ENCODE data around the gene SLC2A10. TPM values are rescaled to one million over a fixed set of nuclear protein-coding genes. Genes with fewer than 3 reads are reported as not detected.

The SLC2A10 gene
- total RNA-seq, 3 donors from 2014 or later (not counting 1 experiment from before 2014, with no cell fraction given), result 0.26 to 2.2 (median 0.79) TPM

DNA sequence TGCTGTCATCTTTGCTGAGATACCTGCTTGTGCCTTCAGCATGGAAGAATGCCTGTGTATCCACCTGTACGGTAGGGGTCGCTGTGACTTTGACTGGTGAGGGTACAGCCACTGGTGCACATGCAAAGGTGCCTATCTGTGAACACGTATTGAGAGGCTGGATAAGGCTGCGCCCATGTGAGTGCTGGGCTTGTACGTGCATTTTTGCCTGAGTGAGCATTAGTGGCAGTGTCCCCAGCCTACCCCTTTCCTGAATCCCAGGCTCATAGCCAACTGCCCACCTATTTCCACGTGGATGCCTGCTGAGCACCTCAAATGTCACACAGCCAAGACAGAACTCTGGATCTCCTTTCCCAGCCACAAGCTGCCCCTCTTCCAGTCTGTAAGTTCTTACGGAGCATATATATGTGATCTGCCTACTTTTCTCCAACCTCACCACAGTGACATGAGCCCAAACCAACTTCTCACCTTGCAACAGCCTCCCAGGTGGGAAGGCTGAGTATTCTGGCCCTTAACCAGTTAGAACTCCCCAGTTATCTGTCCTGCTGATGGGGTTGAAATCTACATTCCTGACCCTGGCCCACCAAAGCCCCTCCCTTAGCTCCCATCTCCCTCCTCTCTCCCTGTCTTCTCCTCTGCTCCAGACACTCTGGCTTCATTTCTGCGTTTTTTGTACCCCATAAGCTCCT lies 1.1 kb upstream of the SLC2A10 start:
- Histone ChIP-seq H3K36me3 (ENCODE audit: control insufficient read depth, insufficient read depth, low read length) (no peaks in the 10 kb centered on the region), H3K9me3 (ENCODE audit: control insufficient read depth, insufficient read depth, low read length) (no peaks in the 10 kb centered on the region), H3K4me1 (ENCODE audit: control insufficient read depth, insufficient read depth, low read length) (peaks cover 8% of the 10 kb centered on the region), H3K27ac (ENCODE audit: low read length) (no peak overlapping the region), H3K27me3 (ENCODE audit: control insufficient read depth, insufficient read depth, low read length) (no peaks in the 10 kb centered on the region), H3K4me3 (ENCODE audit: low read length) (no peak overlapping the region)
- DNase-seq (peak in 1 of 2 donors; percentile 26), ATAC-seq (no peak)
- WGBS (ENCODE audit: insufficient coverage), result 80% methylated on average over 8 of the region's 8 CpGs
- TF ChIP-seq, protein P1, sequence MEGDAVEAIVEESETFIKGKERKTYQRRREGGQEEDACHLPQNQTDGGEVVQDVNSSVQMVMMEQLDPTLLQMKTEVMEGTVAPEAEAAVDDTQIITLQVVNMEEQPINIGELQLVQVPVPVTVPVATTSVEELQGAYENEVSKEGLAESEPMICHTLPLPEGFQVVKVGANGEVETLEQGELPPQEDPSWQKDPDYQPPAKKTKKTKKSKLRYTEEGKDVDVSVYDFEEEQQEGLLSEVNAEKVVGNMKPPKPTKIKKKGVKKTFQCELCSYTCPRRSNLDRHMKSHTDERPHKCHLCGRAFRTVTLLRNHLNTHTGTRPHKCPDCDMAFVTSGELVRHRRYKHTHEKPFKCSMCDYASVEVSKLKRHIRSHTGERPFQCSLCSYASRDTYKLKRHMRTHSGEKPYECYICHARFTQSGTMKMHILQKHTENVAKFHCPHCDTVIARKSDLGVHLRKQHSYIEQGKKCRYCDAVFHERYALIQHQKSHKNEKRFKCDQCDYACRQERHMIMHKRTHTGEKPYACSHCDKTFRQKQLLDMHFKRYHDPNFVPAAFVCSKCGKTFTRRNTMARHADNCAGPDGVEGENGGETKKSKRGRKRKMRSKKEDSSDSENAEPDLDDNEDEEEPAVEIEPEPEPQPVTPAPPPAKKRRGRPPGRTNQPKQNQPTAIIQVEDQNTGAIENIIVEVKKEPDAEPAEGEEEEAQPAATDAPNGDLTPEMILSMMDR (IDR thresholded peaks at IDR 0.05), result no peak
- peaks cover 14 to 17% of the 10 kb centered on the region in 2 donors for H3K4me1 Mint-ChIP-seq
- H3K27ac Mint-ChIP-seq, result no peak overlapping the region
- peaks cover 22 to 30% of the 10 kb centered on the region in 2 donors for H3K27me3 Mint-ChIP-seq (ENCODE audit: low read depth in 2 of 2)
- no peaks in the 10 kb centered on the region for H3K9me3 Mint-ChIP-seq
- peak overlapping the region; percentile 91 for H3K4me3 Mint-ChIP-seq
- intact Hi-C loops (cut with micrococcal nuclease), result no loop called here
- no peaks in the 10 kb centered on the region for H3K36me3 Mint-ChIP-seq

DNA sequence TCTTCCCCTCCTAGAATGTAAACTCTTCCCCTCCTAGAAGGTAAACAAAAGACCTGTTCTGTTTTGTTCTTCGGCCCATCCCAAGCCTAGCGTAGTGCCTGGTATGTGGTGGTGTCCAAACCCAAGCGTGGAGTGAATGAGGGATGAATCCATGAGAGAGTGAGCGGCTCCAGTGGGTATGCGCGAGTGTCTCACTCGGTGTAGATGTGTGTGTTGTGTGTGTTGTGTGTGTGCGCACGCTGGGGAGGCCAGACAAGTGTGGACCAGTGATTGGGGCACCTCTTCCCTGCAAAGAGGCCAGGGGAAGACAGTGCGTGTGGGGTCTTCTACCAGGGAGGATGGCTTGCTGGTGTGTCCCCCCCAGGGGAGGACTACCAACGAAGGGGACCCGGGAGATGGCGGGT lies 392 bp upstream of the SLC2A10 start:
- H3K4me3 ChIP-seq (ENCODE audit: low read length), result no peak overlapping the region
- no peaks in the 10 kb centered on the region for H3K9me3 ChIP-seq (ENCODE audit: control insufficient read depth, insufficient read depth, low read length)
- peak overlapping the region; percentile 25 to 82 for H3K27ac Mint-ChIP-seq
- TF ChIP-seq, protein P1 (IDR thresholded peaks at IDR 0.05), result no peak
- 74% methylated on average over 13 of the region's 13 CpGs for WGBS (ENCODE audit: insufficient coverage)
- no peaks in the 10 kb centered on the region for H3K9me3 Mint-ChIP-seq
- no peaks in the 10 kb centered on the region for H3K36me3 Mint-ChIP-seq
- intact Hi-C loops (cut with micrococcal nuclease), result no loop called here
- H3K27ac ChIP-seq (ENCODE audit: low read length), result no peak overlapping the region
- peaks cover 14 to 17% of the 10 kb centered on the region in 2 donors for H3K4me1 Mint-ChIP-seq
- H3K36me3 ChIP-seq (ENCODE audit: control insufficient read depth, insufficient read depth, low read length), result no peaks in the 10 kb centered on the region
- no peaks in the 10 kb centered on the region for H3K27me3 ChIP-seq (ENCODE audit: control insufficient read depth, insufficient read depth, low read length)
- DNase-seq (no peak), ATAC-seq (no peak)
- H3K27me3 Mint-ChIP-seq (ENCODE audit: low read depth in 2 of 2), result peaks cover 20 to 24% of the 10 kb centered on the region in 2 donors
- H3K4me3 Mint-ChIP-seq, result peak overlapping the region; percentile 91
- H3K4me1 ChIP-seq (ENCODE audit: control insufficient read depth, insufficient read depth, low read length), result peaks cover 8% of the 10 kb centered on the region

DNA sequence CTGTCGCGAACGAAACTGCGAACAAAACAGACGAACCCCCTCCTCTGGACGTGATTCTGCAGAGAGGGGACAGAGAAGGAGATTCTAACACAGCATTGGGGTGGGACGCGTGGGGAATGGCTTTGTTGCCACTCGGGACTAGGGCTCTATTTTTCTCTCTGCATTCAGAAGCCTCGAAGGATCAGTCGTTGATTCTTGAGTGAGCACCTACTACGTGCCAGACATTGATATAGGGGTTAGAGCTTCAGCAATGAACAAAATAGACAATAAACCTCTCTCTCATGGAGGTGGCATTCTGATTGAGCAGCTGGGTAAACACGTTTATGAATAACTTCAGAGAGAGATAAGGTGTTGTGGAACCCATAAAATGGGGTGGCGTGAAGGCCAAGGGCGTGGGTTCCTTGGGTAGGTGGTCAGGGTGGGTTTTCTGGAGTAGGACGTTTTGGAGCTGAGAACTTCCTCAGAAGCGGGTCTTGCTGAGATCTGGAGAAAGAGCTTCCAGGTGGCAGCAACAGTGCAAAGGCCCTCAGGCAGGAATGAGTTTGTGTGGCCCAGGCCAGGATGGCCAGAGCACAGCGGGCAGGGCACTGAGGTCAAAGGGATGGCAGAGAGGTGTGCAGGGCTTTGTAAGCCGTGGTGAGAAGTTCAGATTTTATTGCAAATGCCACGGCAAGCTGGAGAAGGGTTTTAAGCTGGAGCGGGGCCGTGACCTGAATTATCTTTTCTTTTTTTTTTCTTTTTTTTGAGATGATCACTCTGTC lies 884 bp downstream of the SLC2A10 start:
- Histone ChIP-seq H3K4me1 (ENCODE audit: control insufficient read depth, insufficient read depth, low read length) (peaks cover 8% of the 10 kb centered on the region), H3K27ac (ENCODE audit: low read length) (no peak overlapping the region), H3K4me3 (ENCODE audit: low read length) (peak overlapping the region; percentile 20), H3K36me3 (ENCODE audit: control insufficient read depth, insufficient read depth, low read length) (no peaks in the 10 kb centered on the region), H3K27me3 (ENCODE audit: control insufficient read depth, insufficient read depth, low read length) (no peaks in the 10 kb centered on the region), H3K9me3 (ENCODE audit: control insufficient read depth, insufficient read depth, low read length) (no peaks in the 10 kb centered on the region)
- Mint-ChIP-seq H3K4me3 (peak overlapping the region; percentile 88), H3K4me1 (peaks cover 14 to 17% of the 10 kb centered on the region in 2 donors), H3K36me3 (no peaks in the 10 kb centered on the region), H3K9me3 (no peaks in the 10 kb centered on the region), H3K27ac (peak overlapping the region in 1 of 2 donors; percentile 82), H3K27me3 (ENCODE audit: low read depth in 2 of 2) (peaks cover 24% of the 10 kb centered on the region in 2 donors)
- TF ChIP-seq, protein P1 (IDR thresholded peaks at IDR 0.05), result no peak
- intact Hi-C loops (cut with micrococcal nuclease), result no loop called here
- 45% methylated on average over 22 of the region's 22 CpGs for WGBS (ENCODE audit: insufficient coverage)
- DNase-seq (no peak), ATAC-seq (no peak)

Data from natural killer cell (primary cell).